Measurements from ENCODE around the gene RHBDD3.

RHBDD3 gene

GRCh38 chr22:29216873-29217666 is 50.7 kb downstream of the RHBDD3 start:
- DNase-seq, result no peak

- no peak for DNase-seq
Measured at GRCh38 chr22:29216011-29216872, 51.5 kb downstream of the RHBDD3 start.

GRCh38 chr22:29215012-29215860 is 52.5 kb downstream of the RHBDD3 start:
- no peak for DNase-seq

- DNase-seq, result no peak
Measured at GRCh38 chr22:29214232-29214631, 53.5 kb downstream of the RHBDD3 start.

- no peak for DNase-seq
Measured at GRCh38 chr22:29213493-29213892, 54.3 kb downstream of the RHBDD3 start.

- no peak for DNase-seq
Measured at GRCh38 chr22:29212743-29213142, 55.0 kb downstream of the RHBDD3 start.

- DNase-seq, result no peak
Measured at GRCh38 chr22:29211466-29211865, 56.3 kb downstream of the RHBDD3 start.

- DNase-seq, result no peak
Measured at GRCh38 chr22:29211066-29211465, 56.7 kb downstream of the RHBDD3 start.

All from NCI-H1105 treated with DMSO at 0.1 percent for 48 hours (cell line).